Activated CD4-positive, alpha-beta T cell treated with anti-CD3 and anti-CD28 coated beads, Interleukin-2, amount 50 U/mL, for 48 hours (primary cell): Measurements from ENCODE around the gene PHF5A.

Experiments
- DNase-seq, 2 experiments: peaks; one replicate each; pipeline ENCODE4 v3.0.0-alpha.2; 2020

Gene PHF5A

DNA sequence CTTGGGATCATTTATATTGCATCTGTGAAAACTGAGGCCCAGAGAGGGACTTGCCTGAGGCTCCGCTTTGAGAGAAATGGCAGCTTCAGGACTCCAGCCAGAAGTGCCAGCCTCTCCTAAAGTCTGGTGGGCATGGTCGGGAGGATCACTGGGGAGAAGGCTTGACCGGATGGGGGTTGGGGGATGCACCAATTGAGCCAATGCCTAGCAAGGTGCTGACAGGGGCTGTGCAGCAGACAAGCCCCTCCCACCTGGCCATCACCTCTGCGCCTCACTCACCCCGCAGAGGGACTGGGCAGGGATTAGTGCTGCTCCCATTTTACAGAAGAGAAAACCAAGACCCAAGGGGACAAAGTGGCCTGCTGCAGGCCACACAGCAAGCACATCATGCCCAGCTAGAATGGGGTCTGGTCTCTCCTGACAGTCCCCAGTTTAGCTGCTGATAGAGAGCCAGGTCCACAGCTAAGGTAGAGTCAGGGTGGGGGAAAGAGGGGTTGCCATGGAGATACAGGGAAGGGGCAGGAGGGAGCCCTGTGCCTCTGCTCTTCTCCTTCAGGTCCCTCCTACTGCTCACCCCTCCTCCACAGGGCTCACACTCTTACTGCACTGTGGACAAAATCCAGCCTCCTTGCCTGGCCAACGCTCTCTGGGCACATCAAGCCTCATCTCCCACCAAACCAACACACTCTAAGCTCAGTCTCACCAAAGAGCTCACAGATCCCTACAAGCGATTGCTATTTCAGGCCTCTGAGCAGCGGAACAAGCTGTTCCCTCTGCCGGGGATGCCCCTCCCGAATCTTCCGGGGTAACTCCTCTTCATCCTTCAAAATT lies 57.3 kb downstream of the PHF5A start:
- DNase-seq, result no peak

GRCh38 chr22:41410311-41410751 lies 58.2 kb downstream of the PHF5A start:
- DNase-seq, result no peak
